SK-N-MC (cell line): ENCODE results near the gene FCRL1.

ENCODE experiments used
- DNase-seq: peaks from one replicate; pipeline ENCODE4 v3.0.0-alpha.2; 2011; ENCODE audit warnings: low read depth, low spot score
- H3K27ac ChIP-seq: fragments of 200-600 bp; sonication (generic); 2 replicates; pipeline ENCODE4 v1.5.1; 2016; ENCODE audit warnings: mixed run types
- H3K36me3 ChIP-seq: fragments of 200-600 bp; sonication (generic); 2 replicates; pipeline ENCODE4 v1.6.1; 2017; ENCODE audit warnings: antibody characterized with exemption, low read length, mixed read lengths; ENCODE audit not compliant: insufficient read depth
- H3K4me3 ChIP-seq: fragments of 200-600 bp; sonication (generic); 2 replicates; pipeline ENCODE4 v1.5.1; 2016
- H3K9ac ChIP-seq: fragments of 200-600 bp; sonication (generic); 2 replicates; pipeline ENCODE4 v1.8.0; 2017; ENCODE audit warnings: mixed run types, mixed read lengths; ENCODE audit not compliant: insufficient read length
- H3K9me3 ChIP-seq: fragments of 200-600 bp; sonication (generic); 2 replicates; pipeline ENCODE4 v1.6.1; 2017; ENCODE audit warnings: low read depth, mild to moderate bottlenecking, antibody characterized with exemption, low read length, moderate library complexity, mixed read lengths
- EZH2 ChIP-seq: fragments of 200-600 bp; sonication (generic); IDR thresholded peaks from one replicate; pipeline ENCODE4 v1.6.1; 2017; ENCODE audit warnings: antibody characterized with exemption
- FOXP2 ChIP-seq: optimal IDR thresholded peaks from 2 replicates; pipeline ENCODE3; 2011; ENCODE audit warnings: mild to moderate bottlenecking, moderate library complexity; ENCODE audit not compliant: insufficient read depth; ENCODE audit errors: extremely low read length, control extremely low read depth
- POLR2AphosphoS5 ChIP-seq: IDR thresholded peaks from 2 replicates; pipeline ENCODE4 v1.6.1; 2012; ENCODE audit warnings: mild to moderate bottlenecking, low read depth, low read length, borderline replicate concordance

The FCRL1 gene

DNA sequence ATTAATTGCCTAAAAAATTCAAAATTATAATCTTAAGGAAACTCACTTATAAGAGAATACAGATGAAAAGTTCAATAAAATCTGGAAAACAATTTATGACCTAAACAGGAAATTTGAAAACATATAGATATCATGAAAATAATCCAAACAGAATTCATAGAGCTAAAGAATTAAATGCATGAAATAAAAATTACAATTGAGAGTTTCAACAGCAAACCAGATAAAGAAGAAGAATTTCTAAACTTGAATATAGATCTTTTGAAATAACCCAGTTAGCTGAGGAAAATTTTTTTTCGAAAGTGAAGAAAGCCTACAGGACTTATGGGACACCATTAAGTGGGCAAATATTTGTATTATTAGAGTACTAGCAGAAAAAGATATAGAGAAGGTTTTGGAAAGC is 6.7 kb downstream of the FCRL1 start:
- H3K27ac ChIP-seq, result no peak overlapping the region
- H3K9ac ChIP-seq, result no peak overlapping the region
- H3K9me3 ChIP-seq, result no peaks in the 10 kb centered on the region
- DNase-seq, result no peak
- H3K36me3 ChIP-seq, result no peaks in the 10 kb centered on the region
- TF ChIP-seq FOXP2, result no peak
- no peak for TF ChIP-seq EZH2
- no peak for TF ChIP-seq POLR2AphosphoS5
- no peak overlapping the region for H3K4me3 ChIP-seq

GRCh38 chr1:157806431-157807149 is 13.3 kb downstream of the FCRL1 start:
- Histone ChIP-seq H3K36me3 (no peaks in the 10 kb centered on the region), H3K27ac (no peak overlapping the region), H3K9me3 (no peaks in the 10 kb centered on the region), H3K4me3 (no peak overlapping the region), H3K9ac (no peak overlapping the region)
- TF ChIP-seq FOXP2 (no peak), EZH2 (no peak), POLR2AphosphoS5 (no peak)
- no peak for DNase-seq

- no peaks in the 10 kb centered on the region for H3K9me3 ChIP-seq
- no peak for TF ChIP-seq EZH2
- no peak for TF ChIP-seq POLR2AphosphoS5
- no peak for TF ChIP-seq FOXP2
- no peak overlapping the region for H3K9ac ChIP-seq
- H3K36me3 ChIP-seq, result no peaks in the 10 kb centered on the region
- no peak overlapping the region for H3K4me3 ChIP-seq
- DNase-seq, result no peak
- no peak overlapping the region for H3K27ac ChIP-seq
These were observed 16.1 kb downstream of the FCRL1 start for GRCh38 chr1:157803851-157804250.

DNA sequence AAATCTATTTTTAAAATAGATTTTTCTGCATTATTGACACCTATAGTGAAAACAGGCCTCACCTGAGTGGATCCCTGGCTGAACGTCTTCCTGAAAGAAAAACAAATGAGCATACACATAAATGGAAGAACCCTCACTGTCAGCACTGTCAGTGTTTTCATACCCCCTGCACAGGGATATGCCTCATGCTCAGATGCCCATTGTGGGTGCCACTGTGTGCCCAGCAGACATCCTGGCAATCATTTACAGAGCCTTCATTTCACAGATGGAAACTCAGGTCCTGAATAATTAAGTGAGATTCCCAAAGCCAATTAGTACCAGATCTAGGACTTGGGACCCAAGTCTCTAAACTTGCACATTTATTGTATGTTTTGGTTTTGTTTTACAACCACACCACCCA is 19.9 kb downstream of the FCRL1 start:
- no peak overlapping the region for H3K4me3 ChIP-seq
- no peak overlapping the region for H3K9ac ChIP-seq
- DNase-seq, result no peak
- no peaks in the 10 kb centered on the region for H3K9me3 ChIP-seq
- no peak for TF ChIP-seq POLR2AphosphoS5
- TF ChIP-seq EZH2, result no peak
- TF ChIP-seq FOXP2, result no peak
- no peak overlapping the region for H3K27ac ChIP-seq
- H3K36me3 ChIP-seq, result no peaks in the 10 kb centered on the region

GRCh38 chr1:157798211-157798610 is 21.7 kb downstream of the FCRL1 start:
- H3K9me3 ChIP-seq, result no peaks in the 10 kb centered on the region
- H3K27ac ChIP-seq, result no peak overlapping the region
- TF ChIP-seq FOXP2 (no peak), EZH2 (no peak), POLR2AphosphoS5 (no peak)
- no peak overlapping the region for H3K4me3 ChIP-seq
- H3K36me3 ChIP-seq, result no peaks in the 10 kb centered on the region
- H3K9ac ChIP-seq, result no peak overlapping the region
- DNase-seq, result no peak

- no peak overlapping the region for H3K27ac ChIP-seq
- TF ChIP-seq POLR2AphosphoS5 (no peak), EZH2 (no peak), FOXP2 (no peak)
- DNase-seq, result no peak
These were observed 34.7 kb downstream of the FCRL1 start for GRCh38 chr1:157785248-157785647.

GRCh38 chr1:157784801-157785200 is 35.1 kb downstream of the FCRL1 start:
- Histone ChIP-seq H3K36me3 (no peaks in the 10 kb centered on the region), H3K4me3 (no peak overlapping the region), H3K27ac (no peak overlapping the region), H3K9ac (no peak overlapping the region), H3K9me3 (no peaks in the 10 kb centered on the region)
- no peak for DNase-seq
- TF ChIP-seq EZH2 (no peak), FOXP2 (no peak), POLR2AphosphoS5 (no peak)

More at GRCh38 chr1:157785248-157785647, 34.7 kb downstream of the FCRL1 start:
- Histone ChIP-seq H3K4me3 (no peak overlapping the region), H3K9me3 (no peaks in the 10 kb centered on the region), H3K9ac (no peak overlapping the region), H3K36me3 (no peaks in the 10 kb centered on the region)

DNA sequence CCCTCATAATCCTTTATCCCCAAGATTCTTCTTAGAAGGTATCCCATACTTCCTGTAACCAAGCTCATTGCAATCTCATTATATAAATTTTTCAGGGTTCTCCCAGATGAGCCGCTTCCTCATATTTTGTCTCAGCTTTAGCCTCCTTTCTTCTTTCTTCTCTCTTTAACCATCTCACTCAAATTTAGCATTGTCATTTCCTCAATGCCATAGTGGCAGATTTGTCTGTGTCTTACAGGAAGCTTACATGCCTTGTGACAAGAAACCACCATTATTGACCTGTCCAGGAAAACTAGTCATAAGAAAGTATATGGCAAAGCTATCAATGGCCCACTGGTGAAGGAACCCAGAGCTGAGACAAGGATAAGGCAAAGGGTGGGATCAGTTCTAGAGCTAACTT is 37.0 kb downstream of the FCRL1 start:
- Histone ChIP-seq H3K27ac (no peak overlapping the region), H3K9ac (no peak overlapping the region)
- TF ChIP-seq EZH2, result no peak
- no peak for TF ChIP-seq FOXP2
- TF ChIP-seq POLR2AphosphoS5, result no peak

GRCh38 chr1:157781048-157781447 is 38.9 kb downstream of the FCRL1 start:
- TF ChIP-seq POLR2AphosphoS5 (no peak), FOXP2 (no peak), EZH2 (no peak)
- H3K27ac ChIP-seq, result no peak overlapping the region
- DNase-seq, result no peak
- H3K9ac ChIP-seq, result no peak overlapping the region
- H3K4me3 ChIP-seq, result no peak overlapping the region
- H3K36me3 ChIP-seq, result no peaks in the 10 kb centered on the region
- no peaks in the 10 kb centered on the region for H3K9me3 ChIP-seq

More for the DNA sequence above, 37.0 kb downstream of the FCRL1 start:
- H3K9me3 ChIP-seq, result no peaks in the 10 kb centered on the region
- no peak overlapping the region for H3K4me3 ChIP-seq
- H3K36me3 ChIP-seq, result no peaks in the 10 kb centered on the region
- DNase-seq, result no peak
